DND-41 (cell line): Measurements from ENCODE around the gene EXOG.

Source experiments
- ATAC-seq: fragments of 200-7000 bp; cut with Tn5 transposase; 3 replicates; pipeline ENCODE4 v1.9.1; 2021; ENCODE audit warnings: low read depth; ENCODE audit not compliant: insufficient read depth
- DNase-seq: peaks from one replicate; pipeline ENCODE4 v3.0.0-alpha.2; 2020
- H2AFZ ChIP-seq: 2 replicates; pipeline ENCODE4 v1.6.0; 2012; ENCODE audit warnings: low read depth, low read length
- H3K27ac ChIP-seq: 2 replicates; pipeline ENCODE4 v1.5.1; 2012; ENCODE audit warnings: low read length, inconsistent platforms
- H3K27me3 ChIP-seq: fragments of 200-600 bp; sonication (generic); 2 replicates; pipeline ENCODE4 v1.6.0; 2012; ENCODE audit warnings: low read length, mild to moderate bottlenecking, inconsistent platforms; ENCODE audit not compliant: insufficient read depth, poor library complexity
- H3K36me3 ChIP-seq: 2 replicates; pipeline ENCODE4 v1.5.1; 2012; ENCODE audit warnings: low read length, inconsistent platforms; ENCODE audit not compliant: insufficient read depth
- H3K4me1 ChIP-seq: 2 replicates; pipeline ENCODE4 v1.5.1; 2012; ENCODE audit warnings: mild to moderate bottlenecking, low read length; ENCODE audit not compliant: insufficient read depth
- H3K4me2 ChIP-seq: 2 replicates; pipeline ENCODE4 v1.6.0; 2012; ENCODE audit warnings: mild to moderate bottlenecking, moderate library complexity, low read length, inconsistent platforms; ENCODE audit not compliant: insufficient read depth
- H3K4me3 ChIP-seq, 2 experiments: fragments of 200-600 bp in 1 of 2; shearing (Covaris generic) in 1 of 2; 2 replicates each; pipeline ENCODE4 v1.5.1; 2012 to 2016; ENCODE audit warnings: inconsistent platforms in 2 of 2, low read length in 2 of 2, mild to moderate bottlenecking in 2 of 2, low read depth in 1 of 2, moderate library complexity in 1 of 2
- H3K79me2 ChIP-seq: 2 replicates; pipeline ENCODE4 v1.6.0; 2012; ENCODE audit warnings: low read length, inconsistent platforms; ENCODE audit not compliant: insufficient read depth
- H3K9ac ChIP-seq: 2 replicates; pipeline ENCODE4 v1.6.0; 2012; ENCODE audit warnings: low read depth, mild to moderate bottlenecking, inconsistent platforms, low read length, moderate library complexity
- H3K9me3 ChIP-seq: 2 replicates; pipeline ENCODE4 v1.5.1; 2012; ENCODE audit warnings: low read length, moderate library complexity, mild to moderate bottlenecking, inconsistent platforms; ENCODE audit not compliant: insufficient read depth, severe bottlenecking
- H4K20me1 ChIP-seq: 2 replicates; pipeline ENCODE4 v1.6.0; 2012; ENCODE audit warnings: low read length; ENCODE audit not compliant: insufficient read depth
- CTCF ChIP-seq: IDR thresholded peaks from 2 replicates; pipeline ENCODE4 v1.5.1; 2012; ENCODE audit warnings: borderline replicate concordance, low read length, moderate library complexity, mild to moderate bottlenecking; ENCODE audit not compliant: poor library complexity, severe bottlenecking; ENCODE audit errors: extremely low read depth
- EZH2 ChIP-seq: IDR thresholded peaks from 3 replicates; pipeline ENCODE4 v1.6.1; 2012; ENCODE audit warnings: borderline replicate concordance, low read depth, mild to moderate bottlenecking, moderate library complexity, low read length, inconsistent platforms; ENCODE audit not compliant: severe bottlenecking

Gene EXOG

GRCh38 chr3:38542401-38543298, 46.5 kb downstream of the EXOG start:
- no peak overlapping the region for H3K27ac ChIP-seq
- no peaks in the 10 kb centered on the region for H3K36me3 ChIP-seq
- H3K27me3 ChIP-seq = peaks cover 1% of the 10 kb centered on the region
- no peaks in the 10 kb centered on the region for H3K9me3 ChIP-seq
- ATAC-seq = no peak
- no peak overlapping the region for H3K4me2 ChIP-seq
- H3K79me2 ChIP-seq = no peaks in the 10 kb centered on the region
- no peak for TF ChIP-seq CTCF
- TF ChIP-seq EZH2 = no peak
- no peaks in the 10 kb centered on the region; the same call in 1 of the 2 replicates for H4K20me1 ChIP-seq
- no peak overlapping the region for H3K4me3 ChIP-seq
- DNase-seq = no peak
- H3K9ac ChIP-seq = no peak overlapping the region
- no peaks in the 10 kb centered on the region for H3K4me1 ChIP-seq
- no peak overlapping the region for H2AFZ ChIP-seq

GRCh38 chr3:38543586-38543985, 47.4 kb downstream of the EXOG start:
- Histone ChIP-seq H3K9ac (no peak overlapping the region), H3K27ac (no peak overlapping the region), H3K79me2 (no peaks in the 10 kb centered on the region), H4K20me1 (no peaks in the 10 kb centered on the region; the same call in 1 of the 2 replicates), H3K4me3 (no peak overlapping the region), H3K9me3 (no peaks in the 10 kb centered on the region), H3K4me1 (no peaks in the 10 kb centered on the region), H3K27me3 (peaks cover 10% of the 10 kb centered on the region), H3K36me3 (no peaks in the 10 kb centered on the region), H2AFZ (no peak overlapping the region), H3K4me2 (no peak overlapping the region)
- ATAC-seq (no peak), DNase-seq (no peak)
- no peak for TF ChIP-seq CTCF
- TF ChIP-seq EZH2 = no peak

- Histone ChIP-seq H3K9me3 (no peaks in the 10 kb centered on the region), H3K27ac (no peak overlapping the region), H3K9ac (no peak overlapping the region), H3K27me3 (peaks cover 10% of the 10 kb centered on the region), H3K4me3 (no peak overlapping the region), H3K4me2 (no peak overlapping the region), H3K79me2 (no peaks in the 10 kb centered on the region), H3K4me1 (no peaks in the 10 kb centered on the region), H4K20me1 (no peaks in the 10 kb centered on the region; the same call in 1 of the 2 replicates), H3K36me3 (no peaks in the 10 kb centered on the region), H2AFZ (no peak overlapping the region)
- DNase-seq = no peak
- ATAC-seq = no peak
- no peak for TF ChIP-seq CTCF
These were observed 48.8 kb downstream of the EXOG start for GRCh38 chr3:38544926-38545325.
